Stimulated activated CD8-positive, alpha-beta memory T cell treated with anti-CD3 and anti-CD28 coated beads, Interleukin-7, amount 100 ng/mL, for 1 hour (primary cell): ENCODE results near the gene GAGE12J.
"Not testable (repeated sequence)": the region's sequence is repeated elsewhere in the genome, so short reads cannot be mapped to it uniquely, and the experiment has no call there.

Experiments
- DNase-seq, 2 donors: peaks; one replicate each; pipeline ENCODE4 v3.0.0-alpha.2; 2020; ENCODE audit warnings: low read depth in 2 of 2

The GAGE12J gene, protein sequence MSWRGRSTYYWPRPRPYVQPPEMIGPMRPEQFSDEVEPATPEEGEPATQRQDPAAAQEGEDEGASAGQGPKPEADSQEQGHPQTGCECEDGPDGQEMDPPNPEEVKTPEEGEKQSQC

DNA sequence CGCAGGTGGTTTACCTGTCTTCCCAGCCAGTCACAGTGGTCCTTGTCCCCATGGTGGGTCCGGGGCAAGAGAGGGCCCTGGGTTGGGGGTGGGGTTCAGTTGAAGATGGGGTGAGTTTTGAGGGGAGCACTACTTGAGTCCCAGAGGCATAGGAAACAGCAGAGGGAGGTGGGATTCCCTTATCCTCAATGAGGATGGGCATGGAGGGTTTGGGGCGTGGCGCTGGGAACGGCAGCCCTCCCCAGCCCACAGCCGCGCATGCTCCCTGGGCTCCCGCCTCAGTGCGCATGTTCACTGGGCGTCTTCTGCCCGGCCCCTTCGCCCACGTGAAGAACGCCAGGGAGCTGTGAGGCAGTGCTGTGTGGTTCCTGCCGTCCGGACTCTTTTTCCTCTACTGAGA is at the start of gene GAGE12J:
Gene GAGE12J (plus strand): TSS at position 301 of the 400 bp plus-strand sequence. CDS start 1,157 bp downstream, outside the sequence.
- DNase-seq = not testable (repeated sequence)

DNA sequence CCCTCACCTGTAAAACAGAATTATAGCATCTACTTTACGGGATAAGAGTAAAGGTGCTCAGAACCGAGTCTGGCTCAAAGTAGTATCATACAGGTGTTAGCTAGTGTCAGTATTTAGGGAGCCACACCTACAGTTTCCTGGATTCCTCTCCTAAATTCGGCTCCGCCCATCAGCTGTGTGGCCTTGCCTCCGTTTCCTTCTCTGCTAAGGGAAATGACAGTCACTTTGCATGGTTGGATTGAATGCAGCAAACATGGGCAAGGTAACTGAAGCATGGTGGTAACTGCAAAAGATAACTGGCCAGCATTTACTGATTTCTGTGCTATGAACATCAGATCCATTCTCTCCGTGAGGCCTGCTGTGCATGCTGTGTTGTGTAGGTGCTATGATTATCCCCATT is 49.4 kb upstream of the GAGE12J start:
- DNase-seq = no peak

DNA sequence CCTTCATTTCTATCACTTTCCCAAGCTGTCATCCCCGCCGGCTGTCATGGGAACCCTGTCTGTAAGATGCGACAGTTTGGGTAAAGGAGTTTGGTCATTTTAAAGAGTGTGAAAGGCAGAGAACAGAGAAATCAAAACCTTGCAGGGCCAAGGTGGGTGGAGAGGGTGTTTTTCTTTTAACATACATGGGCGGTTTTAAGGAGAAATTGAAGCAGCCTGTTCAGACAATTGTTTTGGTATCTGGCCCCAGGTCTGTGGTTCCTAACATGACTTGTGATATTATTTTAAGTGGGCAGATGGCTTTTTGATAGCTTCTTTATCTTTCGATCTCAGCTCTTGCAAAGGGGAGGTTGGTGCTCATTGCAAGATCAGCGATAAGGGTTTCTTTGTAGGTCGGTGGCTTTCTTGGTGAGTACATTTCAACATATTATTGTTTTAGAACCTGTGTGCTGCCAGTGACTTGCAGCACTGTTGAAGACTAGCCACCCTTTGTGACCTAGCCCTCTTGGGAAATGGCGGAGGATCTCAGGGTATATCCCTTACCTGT is 48.6 kb upstream of the GAGE12J start:
- no peak for DNase-seq

DNA sequence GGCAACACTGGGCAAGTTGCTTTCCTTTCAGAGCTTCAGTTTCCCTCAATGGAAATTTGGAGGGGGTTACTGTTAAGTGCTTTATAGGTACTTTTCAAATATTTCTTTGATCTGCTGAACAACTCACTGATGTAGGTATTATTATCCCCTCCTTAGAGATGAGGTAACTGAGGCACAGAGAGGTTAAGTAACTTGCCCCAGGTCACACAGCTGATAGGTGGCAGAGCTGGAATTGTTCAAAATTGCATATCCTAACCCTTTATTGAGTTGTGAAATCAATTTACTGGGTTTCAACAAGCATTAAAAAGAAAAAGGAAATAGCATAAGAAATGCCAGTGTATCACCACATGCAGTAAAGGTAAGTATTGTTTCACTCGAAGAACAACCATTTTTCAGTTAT is 45.6 kb upstream of the GAGE12J start:
- no peak for DNase-seq

DNA sequence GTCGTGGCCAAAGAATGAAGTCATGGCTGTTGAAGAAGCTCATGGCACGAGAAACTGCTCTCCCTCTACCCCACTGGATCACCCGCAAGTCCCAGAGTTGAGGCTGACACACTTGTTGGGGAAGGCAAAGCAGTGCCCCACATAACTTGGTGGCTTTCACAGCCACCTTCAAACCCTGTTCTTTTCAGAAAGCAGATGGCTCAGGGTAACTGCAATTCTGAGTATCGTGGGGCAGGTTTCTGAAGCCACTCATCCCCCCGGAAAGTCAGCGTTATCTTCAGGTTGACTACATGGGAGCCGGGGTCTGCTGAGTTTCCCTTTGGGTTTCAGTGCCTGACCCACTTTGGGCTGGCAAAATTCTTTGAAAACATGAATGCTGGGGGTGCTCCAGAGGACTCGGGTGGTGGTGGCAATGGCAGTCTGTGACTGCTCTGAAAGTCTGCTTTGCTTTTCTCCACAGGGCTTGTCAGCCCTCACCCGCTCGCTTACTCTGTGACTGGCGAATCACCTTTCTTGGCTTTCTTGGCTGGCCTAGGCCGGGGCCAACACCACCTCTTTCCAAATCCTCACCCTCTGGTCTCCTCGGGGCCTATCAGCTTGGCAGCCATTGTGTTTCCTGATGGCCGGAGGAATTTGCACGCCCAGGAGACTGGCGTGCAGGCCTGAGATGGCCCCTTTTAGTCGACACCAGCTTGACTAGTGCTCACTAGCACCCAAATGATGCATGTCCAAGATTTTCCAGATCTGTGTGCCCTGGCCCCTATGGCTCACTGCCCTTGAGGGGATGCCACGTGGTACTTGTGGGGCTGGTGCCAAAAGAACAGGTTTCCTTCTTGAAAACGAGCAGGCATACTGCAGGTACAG is 44.9 kb upstream of the GAGE12J start:
- DNase-seq = no peak

DNA sequence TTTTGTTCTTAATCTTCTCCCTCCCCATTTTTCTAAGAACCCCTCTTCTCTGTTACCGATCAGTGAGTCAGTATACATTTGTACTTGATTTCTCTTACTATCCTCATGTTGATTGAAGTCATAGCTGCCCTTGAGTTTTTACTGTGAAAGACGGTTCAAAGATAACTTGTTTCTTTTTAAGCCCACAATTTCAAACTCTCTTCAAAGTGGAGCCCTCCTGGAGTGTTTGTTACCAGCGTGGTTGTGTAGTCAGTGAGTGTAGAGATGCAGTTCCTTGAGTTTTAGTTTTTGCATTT is 44.4 kb upstream of the GAGE12J start:
- DNase-seq = no peak

DNA sequence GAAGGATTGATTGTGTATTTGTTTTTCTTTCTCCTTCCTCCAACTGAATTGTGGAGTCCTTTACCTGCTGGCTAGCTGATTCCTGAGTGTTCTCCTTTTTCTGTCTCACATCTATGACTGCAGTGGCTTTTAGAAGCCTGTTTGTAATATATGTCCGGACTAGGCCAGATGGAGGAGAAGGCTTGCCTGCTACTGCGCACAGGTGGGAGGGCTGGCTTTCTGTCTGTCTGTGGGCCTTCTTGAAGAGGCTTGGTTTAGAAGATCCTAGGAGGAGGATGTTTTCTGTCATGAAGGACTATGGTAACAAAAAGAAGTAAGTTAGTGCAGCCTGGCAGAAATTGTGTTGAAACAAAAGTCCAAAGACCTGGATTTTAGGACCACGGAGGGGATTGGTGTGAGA is 43.8 kb upstream of the GAGE12J start:
- no peak for DNase-seq

DNA sequence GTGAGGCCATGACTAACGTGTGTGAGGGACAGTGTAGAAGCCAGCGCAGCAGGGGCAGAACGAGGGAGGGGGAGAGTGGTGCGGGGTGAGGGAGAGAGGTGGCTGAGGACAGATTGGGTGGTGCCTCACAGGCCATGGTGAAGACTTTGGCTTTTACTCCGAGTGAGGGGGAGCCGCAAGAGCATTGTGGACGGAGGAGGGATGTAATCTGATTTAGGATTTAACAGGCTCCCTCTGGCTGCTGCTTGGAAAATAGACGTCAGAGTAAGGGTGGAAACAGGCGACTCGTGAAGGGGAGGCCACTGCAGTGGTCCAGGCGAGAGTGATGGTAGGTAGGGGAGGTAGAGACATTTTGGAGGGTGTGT is 39.2 kb upstream of the GAGE12J start:
- no peak for DNase-seq

DNA sequence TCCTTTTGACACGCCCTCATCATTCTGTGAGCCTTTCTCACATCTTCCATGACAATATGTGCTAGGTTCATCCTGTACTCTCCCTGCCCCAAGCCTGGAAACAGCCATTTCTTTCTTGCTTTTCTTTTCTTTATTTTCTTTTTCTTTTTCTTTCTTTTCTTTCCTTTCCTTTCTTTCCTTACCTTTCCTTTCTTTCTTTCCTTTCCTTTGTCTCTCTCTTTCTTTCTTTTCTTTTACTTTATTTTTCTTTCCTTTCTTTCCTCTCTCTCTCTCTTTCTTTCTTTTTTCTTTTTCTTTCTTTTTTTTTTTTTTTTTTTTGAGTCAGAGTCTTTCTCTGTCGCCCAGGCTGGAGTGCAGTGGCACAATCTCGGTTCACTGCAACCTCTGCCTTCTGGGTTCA is 37.6 kb upstream of the GAGE12J start:
- DNase-seq = no peak

DNA sequence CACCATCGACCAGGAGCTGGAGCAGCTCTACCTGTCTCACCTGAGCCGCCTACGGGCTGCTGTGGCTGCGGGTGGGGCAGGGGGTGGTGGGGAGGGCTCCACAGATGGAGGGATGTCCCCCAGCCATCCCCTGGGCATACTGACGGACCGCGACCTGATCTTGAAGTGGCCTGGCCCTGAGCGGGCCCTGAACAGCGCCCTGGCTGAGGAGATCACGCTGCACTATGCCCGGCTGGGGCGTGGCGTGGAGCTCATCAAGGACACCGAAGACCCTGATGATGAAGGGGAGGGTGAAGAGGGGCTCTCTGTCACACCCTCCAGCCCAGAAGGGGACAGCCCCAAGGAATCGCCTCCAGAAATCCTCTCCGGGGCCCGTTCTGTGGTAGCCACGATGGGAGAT is 35.7 kb upstream of the GAGE12J start:
- no peak for DNase-seq

DNA sequence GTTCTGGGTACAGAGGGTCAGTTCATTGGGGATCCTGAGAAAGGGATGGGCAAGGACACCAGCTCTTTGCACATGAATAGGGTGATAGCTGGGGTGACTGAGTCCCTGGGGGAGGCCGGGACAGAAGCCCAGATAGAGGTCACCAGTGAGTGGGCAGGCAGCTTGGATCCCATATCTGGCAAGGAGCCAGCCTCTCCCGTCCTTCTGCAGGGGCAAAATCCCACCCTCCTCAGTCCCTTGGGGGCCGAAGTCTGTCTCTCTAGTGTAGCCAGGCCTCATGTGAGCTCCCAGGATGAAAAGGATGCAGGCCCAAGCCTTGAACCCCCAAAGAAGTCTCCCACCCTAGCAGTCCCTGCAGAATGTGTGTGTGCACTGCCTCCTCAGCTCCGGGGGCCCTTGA is 35.3 kb upstream of the GAGE12J start:
- DNase-seq = no peak

DNA sequence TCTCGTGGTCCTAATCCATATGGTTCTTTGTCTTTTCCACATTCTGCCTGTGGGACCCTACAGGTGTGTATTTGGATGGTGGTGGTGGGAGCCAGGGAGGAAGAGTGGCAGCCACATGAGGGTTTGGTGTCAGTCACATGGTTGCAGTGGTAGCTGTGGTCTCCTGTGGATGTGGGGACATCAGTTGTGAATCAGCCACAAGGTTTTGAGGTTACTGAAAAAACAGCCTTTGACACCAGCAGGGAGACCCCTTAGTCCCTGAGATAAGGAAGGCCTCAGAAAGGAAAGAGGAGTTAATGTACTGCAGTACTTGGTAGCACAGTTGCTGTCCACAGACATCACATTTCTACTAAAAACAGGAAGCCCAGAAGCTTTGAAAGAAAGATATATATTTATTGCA is 34.2 kb upstream of the GAGE12J start:
- DNase-seq = no peak

DNA sequence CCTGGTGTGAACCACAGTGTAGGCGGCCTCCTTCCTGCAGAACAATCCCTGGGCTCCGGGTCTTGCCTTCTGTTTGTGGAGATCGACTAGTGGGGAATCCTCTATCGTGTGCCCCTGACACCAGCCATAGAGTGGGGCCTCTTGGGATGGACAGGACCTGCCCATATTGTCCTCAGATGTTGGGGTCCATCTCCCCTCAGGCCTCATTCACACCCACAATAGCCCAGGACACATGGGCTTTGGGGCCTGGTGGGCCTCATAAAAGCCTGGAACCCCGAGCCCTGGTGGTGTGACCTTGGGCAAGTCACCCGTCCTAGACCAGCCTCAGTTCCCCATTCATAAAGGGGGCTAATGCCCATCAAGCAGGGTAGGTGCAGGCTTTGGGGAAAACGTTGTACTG is 31.6 kb upstream of the GAGE12J start:
- DNase-seq = no peak

DNA sequence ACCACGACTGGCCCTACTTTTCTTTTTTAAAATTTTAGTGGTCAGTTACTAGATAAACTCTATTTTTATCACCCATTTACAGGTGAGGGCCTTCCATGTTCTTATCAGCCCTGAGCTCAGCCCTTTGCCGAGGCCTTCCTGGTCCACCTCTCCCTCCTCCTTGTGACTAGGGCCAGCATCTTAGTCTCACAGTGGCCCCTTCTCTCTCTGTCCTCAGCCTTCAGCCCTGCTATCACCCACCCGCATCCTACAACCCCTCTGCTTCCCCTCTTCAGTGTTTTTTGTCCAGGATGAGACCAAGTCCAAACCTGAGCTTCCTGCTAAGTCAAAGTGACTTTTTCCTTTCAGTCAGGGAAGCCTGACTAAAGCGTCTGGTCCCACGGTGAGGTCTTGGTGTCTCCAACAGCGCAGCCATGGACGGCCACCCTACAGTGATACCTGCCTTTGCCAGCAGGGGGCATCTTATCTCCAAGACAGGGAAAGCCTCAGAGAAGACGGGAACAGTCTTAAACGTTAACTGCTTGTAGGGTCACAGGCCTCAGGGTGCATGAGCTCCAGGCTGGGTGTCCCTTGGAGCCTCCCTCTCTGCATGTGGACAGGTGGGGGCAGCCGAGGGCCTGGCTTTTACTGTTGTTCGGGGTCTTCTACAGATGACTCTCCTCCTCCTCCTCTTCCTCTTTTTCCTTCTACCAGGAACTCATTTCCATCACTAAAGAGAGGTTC is 30.1 kb upstream of the GAGE12J start:
- peak; percentile 35 to 49 for DNase-seq

DNA sequence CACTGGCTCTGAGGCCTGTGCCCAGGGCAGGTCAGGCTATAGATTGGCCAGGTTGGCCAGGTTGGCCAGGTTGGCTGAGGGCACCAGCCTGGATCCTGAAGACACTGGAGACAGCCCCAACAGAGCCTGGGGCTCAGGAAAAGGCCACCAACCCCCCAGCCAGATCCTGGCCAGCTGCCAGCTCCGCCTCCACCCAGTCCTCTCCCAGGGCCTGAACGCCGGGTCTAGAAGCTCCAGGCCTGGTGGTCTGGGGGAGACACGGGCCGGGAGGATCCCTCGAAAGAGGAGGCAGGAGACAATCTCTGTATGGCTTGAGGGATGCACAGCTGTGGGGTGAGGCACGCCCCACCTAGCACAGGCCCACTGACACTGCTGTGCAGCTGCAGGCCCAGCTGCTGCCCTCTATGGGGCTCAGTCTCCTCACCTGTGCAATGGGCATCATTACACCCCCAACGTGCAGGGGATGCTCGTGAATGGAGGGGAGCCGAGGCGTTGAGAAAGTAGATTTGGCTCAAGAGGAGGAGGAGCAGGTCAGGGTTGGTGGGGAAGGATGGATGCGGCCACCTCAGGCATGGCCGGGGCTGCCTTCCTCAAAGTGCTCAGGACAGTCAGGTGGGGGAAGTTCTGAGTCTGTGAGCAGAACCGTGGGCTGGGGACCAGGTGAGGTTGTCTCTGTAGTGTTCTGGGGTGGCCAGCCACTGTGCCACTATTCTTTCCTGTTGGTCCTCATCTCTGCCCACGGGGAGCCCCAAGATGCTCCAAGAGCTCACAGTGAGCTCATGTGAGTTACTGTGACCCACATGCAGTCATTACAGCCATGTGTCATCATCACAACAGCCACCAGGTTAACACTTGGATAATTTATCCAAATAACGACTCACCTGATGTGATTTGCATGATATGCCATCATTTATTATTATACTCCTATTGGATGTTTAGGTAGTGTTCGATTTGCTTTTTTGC is 29.2 kb upstream of the GAGE12J start:
- no peak for DNase-seq

DNA sequence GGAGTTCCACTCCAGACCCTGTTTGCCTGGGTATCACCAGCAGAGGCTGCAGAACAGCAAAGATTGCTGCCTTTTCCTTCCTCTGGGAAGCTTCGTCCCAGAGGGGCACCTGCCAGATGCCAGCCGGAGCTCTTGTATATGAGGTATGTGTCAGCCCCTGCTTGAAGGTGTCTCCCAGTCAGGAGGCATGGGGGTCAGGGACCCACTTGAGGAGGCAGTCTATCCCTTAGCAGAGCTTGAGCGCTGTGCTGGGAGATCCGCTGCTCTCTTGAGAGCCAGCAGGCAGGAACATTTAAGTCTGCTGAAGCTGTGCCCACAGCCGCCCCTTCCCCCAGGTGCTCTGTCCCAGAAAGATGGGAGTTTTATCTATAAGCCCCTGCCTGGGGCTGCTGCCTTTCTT is 22.5 kb upstream of the GAGE12J start:
- DNase-seq = not testable (repeated sequence)

DNA sequence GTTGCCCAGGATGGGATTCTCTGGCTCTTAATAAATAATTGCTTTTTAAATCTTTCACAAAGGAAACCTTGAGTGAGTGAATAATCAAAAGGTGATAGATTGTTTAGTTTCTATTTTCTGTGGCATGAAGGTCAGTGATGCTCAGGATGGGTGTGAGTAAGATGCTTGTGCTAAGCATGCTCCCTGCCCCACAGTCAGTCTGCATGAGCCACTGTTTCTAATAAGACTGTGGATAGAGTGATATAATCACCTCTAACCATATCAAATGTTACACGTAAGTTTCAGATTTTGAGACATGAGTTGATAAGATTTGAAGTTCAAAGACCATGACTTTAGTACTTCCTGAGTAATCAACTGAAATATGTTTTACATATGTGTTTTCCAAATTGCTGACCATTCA is 21.1 kb upstream of the GAGE12J start:
- no peak for DNase-seq

DNA sequence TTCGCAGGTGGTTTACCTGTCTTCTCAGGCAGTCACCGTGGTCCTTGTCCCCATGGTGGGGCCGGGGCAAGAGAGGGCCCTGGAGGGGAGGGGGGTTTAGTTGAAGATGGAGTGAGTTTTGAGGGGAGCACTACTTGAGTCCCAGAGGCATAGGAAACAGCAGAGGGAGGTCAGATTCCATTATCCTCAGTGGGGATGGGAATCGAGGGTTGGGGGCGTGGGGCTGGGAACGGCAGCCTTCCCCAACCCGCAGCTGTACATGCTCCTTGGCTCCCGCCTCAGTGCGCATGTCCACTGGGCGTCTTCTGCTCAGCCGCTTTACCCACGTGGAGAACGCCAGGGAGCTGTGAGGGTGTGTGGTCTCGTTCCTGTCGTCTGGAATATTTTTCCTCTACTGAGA is 18.5 kb upstream of the GAGE12J start, which contains the start of gene GAGE10:
Gene GAGE10 (plus strand): TSS at position 301 of the 400 bp plus-strand sequence. CDS start 1,214 bp downstream, outside the sequence.
- no peak for DNase-seq

DNA sequence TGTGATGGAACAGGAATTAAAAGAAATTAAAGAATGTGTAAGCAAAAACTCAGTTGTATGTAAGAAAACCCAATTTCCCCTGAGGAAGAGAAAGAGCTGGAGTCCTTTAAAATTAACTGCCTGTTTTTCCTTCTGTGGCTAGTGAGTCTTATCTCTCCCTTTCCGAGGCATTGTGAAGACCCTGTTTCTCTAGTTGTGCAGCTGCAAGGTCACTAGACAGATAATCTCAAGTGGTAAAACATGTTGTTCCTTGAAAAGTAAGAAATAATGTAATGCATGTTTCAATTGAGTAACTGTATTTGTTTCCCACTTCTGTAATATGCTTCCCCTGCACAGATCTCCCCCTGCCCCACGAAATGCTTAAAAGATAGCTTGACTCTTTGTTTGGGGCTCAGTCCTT is 14.1 kb upstream of the GAGE12J start:
- DNase-seq = not testable (repeated sequence)

DNA sequence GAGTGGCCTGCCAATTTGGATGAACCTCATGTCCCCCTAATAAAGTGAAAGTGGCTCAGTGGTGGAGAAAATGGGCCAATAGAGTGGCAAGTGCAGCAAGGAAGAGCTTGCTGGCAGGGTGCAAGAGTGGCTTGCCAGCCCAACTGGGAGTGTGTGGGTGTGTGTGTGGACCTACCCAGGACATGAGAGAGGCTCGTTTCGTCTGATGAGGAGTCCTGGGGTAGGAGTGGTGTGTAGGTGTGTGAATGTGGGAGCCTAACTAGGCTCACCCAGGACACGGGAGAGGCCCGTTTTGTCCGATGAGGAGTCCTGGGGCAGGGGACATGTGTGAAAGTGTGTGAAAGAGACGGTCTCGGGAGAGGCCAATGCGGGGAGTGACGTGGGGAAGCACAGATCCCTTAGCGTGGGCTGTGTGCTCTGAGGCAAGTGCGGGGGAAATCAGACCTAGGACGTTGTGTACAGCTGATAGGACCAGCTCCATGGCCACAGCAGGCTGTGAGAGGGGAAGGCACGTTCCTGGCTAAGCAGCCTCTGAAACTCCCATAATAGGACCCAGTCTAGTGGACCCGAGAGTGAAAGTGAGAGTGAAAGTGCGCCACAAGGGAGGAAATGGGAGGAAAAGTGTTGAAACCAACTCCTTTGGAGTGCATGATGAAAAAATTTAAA is 13.1 kb upstream of the GAGE12J start:
- no peak for DNase-seq

DNA sequence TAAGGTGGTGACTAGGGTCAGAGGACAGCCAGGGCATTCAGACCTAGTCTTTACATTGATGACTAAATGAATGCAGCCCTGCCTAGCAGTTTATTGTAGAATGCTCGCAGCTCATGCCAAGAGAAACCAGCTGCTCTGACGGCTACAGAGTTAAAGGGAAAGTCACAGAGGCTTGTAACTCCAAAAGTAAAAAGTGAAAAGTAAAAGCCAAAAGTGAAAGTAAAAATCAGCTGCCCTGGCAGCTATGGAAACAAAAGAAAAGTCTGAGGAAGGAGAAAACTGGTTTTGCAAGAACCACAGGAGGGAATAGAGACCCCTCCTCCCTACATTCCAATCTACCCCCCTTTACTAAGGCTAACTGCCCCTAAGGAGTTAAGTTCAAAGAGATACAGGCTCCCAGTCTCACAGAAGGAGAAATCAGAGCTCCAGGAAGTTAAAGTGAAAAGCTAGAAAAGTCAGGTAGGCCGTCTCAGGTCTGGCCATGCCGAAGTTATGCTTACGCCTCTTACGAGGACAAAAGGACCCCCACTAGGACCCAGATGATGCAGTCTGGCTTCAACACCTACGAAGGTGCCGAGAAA is 12.3 kb upstream of the GAGE12J start:
- DNase-seq = no peak
